Prostate gland (tissue), 2 donors: ENCODE measurements around the gene OTUB1. TPM values are rescaled to one million over a fixed set of nuclear protein-coding genes. Genes with fewer than 3 reads are reported as not detected.
A peak's percentile ranks its signal among the peaks of the same experiment; 100 is the strongest.

Source experiments
- DNase-seq: peaks from one replicate; pipeline ENCODE4 v3.0.0-alpha.2; 2019; ENCODE audit warnings: low spot score
- H3K27ac ChIP-seq, 2 donors: fragments of 200-600 bp; sonication (generic); 2 replicates each; pipeline ENCODE4 v1.5.1; 2017 to 2019
- H3K27me3 ChIP-seq: fragments of 200-600 bp; sonication (generic); replicated peaks from 2 replicates; pipeline ENCODE4 v1.5.1; 2019; ENCODE audit not compliant: insufficient read depth
- H3K36me3 ChIP-seq, 2 donors: fragments of 200-600 bp; sonication (generic); 1 replicate in 1 of 2; 2 replicates in 1 of 2; pipeline versions ENCODE4 v1.5.1 to v1.8.1; 2017 to 2019
- H3K4me1 ChIP-seq: fragments of 200-600 bp; sonication (generic); replicated peaks from 2 replicates; pipeline ENCODE4 v1.5.1; 2019
- H3K4me3 ChIP-seq, 2 donors: fragments of 200-600 bp; sonication (generic); 2 replicates each; pipeline ENCODE4 v1.5.1; 2017 to 2019
- H3K9me3 ChIP-seq: fragments of 200-600 bp; sonication (generic); 2 replicates; pipeline ENCODE4 v1.5.1; 2017
- POLR2A ChIP-seq: fragments of 450-650 bp; IDR thresholded peaks from one replicate; pipeline ENCODE4 v1.6.1; 2016; ENCODE audit warnings: antibody characterized with exemption, mild to moderate bottlenecking
- POLR2AphosphoS5 ChIP-seq: sonication (generic); formaldehyde crosslinking; IDR thresholded peaks from one replicate; pipeline ENCODE4 v1.6.1; 2017; ENCODE audit warnings: antibody characterized with exemption
- WGBS: methylation state at CpG from one replicate; pipeline ENCODE4 v1.1.5; 2018; 5-methylcytosine and 5-hydroxymethylcytosine counted together
- intact Hi-C: fragments of 100-400 bp; cut with DNase I; formaldehyde crosslinking; loops from one replicate; pipeline ENCODE4 v1.14.2; 2022
- total RNA-seq, 2 donors: library from RNA; depleted of rRNA; stranded (reverse); fragments of >200 nt; gene quantifications; one replicate each; pipeline ENCODE4 v1.1.0, GENCODE V29; 2016
- TF ChIP-seq, protein P1 (sequence below), 4 experiments: fragments of 200-600 bp in 2 of 4; fragments of 450-650 bp in 2 of 4; sonication (generic) in 2 of 4; IDR thresholded peaks; 1 replicate in 3 of 4; 2 replicates in 1 of 4; pipeline ENCODE4 v1.5.1; 2016 to 2019; ENCODE audit warnings: antibody characterized with exemption in 4 of 4, mild to moderate bottlenecking in 2 of 4, moderate library complexity in 2 of 4

Gene OTUB1
- total RNA-seq, 2 donors from 2014 or later = 79.6 to 118 TPM

DNA sequence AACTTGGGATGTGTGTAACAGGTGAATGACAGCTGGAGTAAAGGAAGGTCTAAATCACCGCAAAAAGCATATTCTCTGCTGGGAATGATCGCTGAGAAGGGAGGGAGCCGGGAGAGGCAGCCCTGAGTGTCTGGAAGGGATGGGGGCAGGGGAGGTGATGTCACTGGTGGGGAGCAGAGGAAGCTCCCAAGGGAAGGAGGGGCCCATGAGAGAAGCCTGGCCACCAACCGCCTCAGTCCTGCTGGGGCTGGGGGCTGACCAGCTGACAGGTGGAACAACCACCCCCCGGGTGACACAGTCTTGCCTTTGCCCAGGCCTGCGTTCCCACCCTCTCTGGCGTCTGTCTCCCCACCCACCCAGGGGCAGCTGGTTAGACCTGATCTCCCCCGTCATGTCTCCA lies 43.5 kb downstream of the OTUB1 start:
- H3K27ac ChIP-seq = no peak overlapping the region
- H3K4me3 ChIP-seq = no peak overlapping the region
- no peaks in the 10 kb centered on the region for H3K36me3 ChIP-seq
- no peak for DNase-seq
- H3K27me3 ChIP-seq = no peaks in the 10 kb centered on the region
- H3K4me1 ChIP-seq = no peaks in the 10 kb centered on the region
- intact Hi-C loops = no loop called here
- H3K9me3 ChIP-seq = no peaks in the 10 kb centered on the region
- 78% methylated on average over 8 of the region's 8 CpGs for WGBS
- TF ChIP-seq, protein P1, sequence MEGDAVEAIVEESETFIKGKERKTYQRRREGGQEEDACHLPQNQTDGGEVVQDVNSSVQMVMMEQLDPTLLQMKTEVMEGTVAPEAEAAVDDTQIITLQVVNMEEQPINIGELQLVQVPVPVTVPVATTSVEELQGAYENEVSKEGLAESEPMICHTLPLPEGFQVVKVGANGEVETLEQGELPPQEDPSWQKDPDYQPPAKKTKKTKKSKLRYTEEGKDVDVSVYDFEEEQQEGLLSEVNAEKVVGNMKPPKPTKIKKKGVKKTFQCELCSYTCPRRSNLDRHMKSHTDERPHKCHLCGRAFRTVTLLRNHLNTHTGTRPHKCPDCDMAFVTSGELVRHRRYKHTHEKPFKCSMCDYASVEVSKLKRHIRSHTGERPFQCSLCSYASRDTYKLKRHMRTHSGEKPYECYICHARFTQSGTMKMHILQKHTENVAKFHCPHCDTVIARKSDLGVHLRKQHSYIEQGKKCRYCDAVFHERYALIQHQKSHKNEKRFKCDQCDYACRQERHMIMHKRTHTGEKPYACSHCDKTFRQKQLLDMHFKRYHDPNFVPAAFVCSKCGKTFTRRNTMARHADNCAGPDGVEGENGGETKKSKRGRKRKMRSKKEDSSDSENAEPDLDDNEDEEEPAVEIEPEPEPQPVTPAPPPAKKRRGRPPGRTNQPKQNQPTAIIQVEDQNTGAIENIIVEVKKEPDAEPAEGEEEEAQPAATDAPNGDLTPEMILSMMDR (IDR thresholded peaks at IDR 0.05) = no peak
- TF ChIP-seq POLR2A = no peak
- TF ChIP-seq POLR2AphosphoS5 = no peak

DNA sequence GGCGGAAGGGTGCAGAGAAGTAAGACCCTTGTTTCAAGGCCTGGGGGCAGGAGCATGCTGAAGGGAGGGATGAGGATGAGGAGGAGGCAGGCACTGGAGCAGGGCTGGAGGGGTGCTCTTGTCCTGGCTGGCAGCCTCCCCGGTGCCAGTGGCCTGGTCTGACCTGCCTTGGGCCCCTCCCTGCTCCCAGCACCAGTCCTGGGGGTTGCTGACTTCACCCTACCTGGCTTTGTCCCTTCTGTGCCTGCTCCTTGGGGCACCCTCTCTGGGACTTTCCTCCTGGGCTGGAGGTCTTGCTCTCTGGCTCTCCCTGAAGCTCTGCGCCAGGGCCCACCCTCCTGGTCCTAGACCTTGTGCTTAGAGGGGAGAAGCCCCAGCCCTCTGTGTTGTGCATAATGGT lies 44.8 kb downstream of the OTUB1 start:
- intact Hi-C loops = no loop called here
- no peak overlapping the region for H3K27ac ChIP-seq
- TF ChIP-seq, protein P1 (IDR thresholded peaks at IDR 0.05) = no peak
- TF ChIP-seq POLR2AphosphoS5 (no peak), POLR2A (no peak)

DNA sequence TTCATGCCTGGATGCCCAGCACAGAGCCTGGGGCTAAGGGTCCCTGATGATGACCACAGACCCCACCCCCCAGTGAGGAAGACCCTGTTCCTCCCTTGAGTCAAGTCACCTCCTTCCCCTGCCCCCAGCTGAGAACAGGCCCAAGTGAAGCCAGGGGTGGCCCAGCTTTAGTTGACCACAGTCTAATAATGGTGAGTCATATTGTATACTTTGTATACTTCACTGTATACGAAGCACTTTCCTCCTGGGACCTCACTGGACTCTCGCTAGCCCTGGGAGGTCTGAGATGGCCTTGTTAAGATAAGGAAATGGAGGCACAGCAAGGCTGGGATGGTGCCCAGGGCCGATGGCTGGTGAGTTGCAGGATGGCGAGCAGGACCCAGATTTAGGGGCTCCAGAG lies 45.8 kb downstream of the OTUB1 start:
- H3K4me1 ChIP-seq = no peaks in the 10 kb centered on the region
- TF ChIP-seq, protein P1 (IDR thresholded peaks at IDR 0.05) = no peak
- TF ChIP-seq POLR2AphosphoS5 (no peak), POLR2A (no peak)
- H3K4me3 ChIP-seq = no peak overlapping the region
- intact Hi-C loops = no loop called here
- H3K9me3 ChIP-seq = no peaks in the 10 kb centered on the region
- DNase-seq = no peak
- 83% methylated on average over 4 of the region's 4 CpGs for WGBS
- H3K27ac ChIP-seq = no peak overlapping the region
- no peaks in the 10 kb centered on the region for H3K27me3 ChIP-seq
- H3K36me3 ChIP-seq = no peaks in the 10 kb centered on the region

More for the DNA sequence above, 44.8 kb downstream of the OTUB1 start:
- 90% methylated on average over 3 of the region's 3 CpGs for WGBS
- no peaks in the 10 kb centered on the region for H3K4me1 ChIP-seq
- DNase-seq = no peak
- H3K9me3 ChIP-seq = no peaks in the 10 kb centered on the region
- no peaks in the 10 kb centered on the region for H3K27me3 ChIP-seq
- no peak overlapping the region for H3K4me3 ChIP-seq
- H3K36me3 ChIP-seq = no peaks in the 10 kb centered on the region

DNA sequence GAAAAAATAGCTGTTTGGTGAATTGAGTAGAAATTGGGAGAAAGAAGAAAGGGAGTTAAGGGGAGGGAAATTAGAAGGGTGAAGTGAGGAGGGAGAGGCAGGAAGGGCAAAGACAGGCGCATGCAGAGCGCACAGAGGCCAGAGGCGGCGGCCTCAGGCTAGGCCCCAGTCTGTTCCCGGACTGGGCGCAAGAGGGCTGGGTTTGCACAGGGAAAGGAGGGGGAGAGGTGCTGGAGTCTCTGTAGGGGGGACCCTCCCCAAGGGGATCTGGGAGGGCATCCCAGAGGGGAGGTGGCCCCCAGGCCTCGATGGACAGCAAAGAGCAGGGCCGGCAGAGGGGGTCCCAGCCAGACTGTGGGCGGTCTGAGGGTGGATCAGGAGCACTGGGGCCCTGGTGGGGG lies 48.2 kb downstream of the OTUB1 start:
- no peaks in the 10 kb centered on the region for H3K36me3 ChIP-seq
- no peaks in the 10 kb centered on the region for H3K9me3 ChIP-seq
- DNase-seq = no peak
- intact Hi-C loops = no loop called here
- no peak overlapping the region for H3K4me3 ChIP-seq
- no peaks in the 10 kb centered on the region for H3K27me3 ChIP-seq
- TF ChIP-seq POLR2A (no peak), POLR2AphosphoS5 (no peak)
- TF ChIP-seq, protein P1 (IDR thresholded peaks at IDR 0.05) = no peak
- H3K27ac ChIP-seq = no peak overlapping the region
- no peaks in the 10 kb centered on the region for H3K4me1 ChIP-seq
- WGBS = 70% methylated on average over 9 of the region's 9 CpGs

DNA sequence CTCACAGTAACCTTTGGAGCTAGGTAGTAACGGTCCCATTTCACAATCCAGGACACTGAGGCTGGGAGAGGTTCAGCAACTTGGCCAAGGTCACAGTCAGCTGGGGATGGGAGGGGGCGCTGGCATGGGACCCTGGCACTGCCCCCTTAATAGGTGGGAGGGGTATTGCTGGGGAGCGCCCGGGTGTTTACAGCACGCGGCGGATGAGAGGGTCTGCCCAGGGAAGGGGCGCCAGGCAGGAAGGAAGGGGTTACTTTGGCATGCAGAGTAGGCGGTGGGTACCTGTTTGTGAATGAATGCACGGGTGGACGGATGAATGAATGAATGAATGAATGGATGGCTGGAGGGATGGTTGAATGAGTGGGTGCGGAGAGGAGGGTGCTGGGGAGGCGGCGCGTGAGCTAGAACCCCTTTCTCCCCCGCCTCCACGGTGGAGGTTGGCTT lies 48.9 kb downstream of the OTUB1 start:
- intact Hi-C loops = no loop called here
- H3K36me3 ChIP-seq = no peaks in the 10 kb centered on the region
- H3K27ac ChIP-seq = no peak overlapping the region
- H3K27me3 ChIP-seq = no peaks in the 10 kb centered on the region
- DNase-seq = no peak
- no peaks in the 10 kb centered on the region for H3K9me3 ChIP-seq
- H3K4me1 ChIP-seq = no peaks in the 10 kb centered on the region
- TF ChIP-seq POLR2A = no peak
- TF ChIP-seq, protein P1 (IDR thresholded peaks at IDR 0.05) = no peak
- H3K4me3 ChIP-seq = peak overlapping the region; percentile 31 to 40
- WGBS = 3% methylated on average over 17 of the region's 17 CpGs
